CD4-positive, alpha-beta T cell (primary cell): ENCODE data around the gene SESN3. TPM values are rescaled to one million over a fixed set of nuclear protein-coding genes. Genes with fewer than 3 reads are reported as not detected.

ENCODE experiments used
- ATAC-seq: fragments of 200-7000 bp; cut with Tn5 transposase; one replicate; pipeline ENCODE4 v1.10.0; 2022; ENCODE audit warnings: mild to moderate bottlenecking; ENCODE audit not compliant: poor library complexity
- CTCF ChIA-PET: fragments of 350-600 bp; sonication (Branson Sonifier 250); formaldehyde crosslinking; loops from one replicate; lab custom pipeline; 2021; ENCODE audit warnings: antibody characterized with exemption, inconsistent platforms; lab: Charles Lee
- POLR2A ChIA-PET: fragments of 350-600 bp; sonication (Branson Sonifier 250); formaldehyde crosslinking; loops from one replicate; lab custom pipeline; 2021; ENCODE audit warnings: antibody characterized with exemption, inconsistent platforms; lab: Charles Lee
- DNase-seq, 14 experiments: peaks; one replicate each; pipeline ENCODE4 v3.0.0-alpha.2; 2013 to 2020; ENCODE audit warnings: mixed read lengths in 2 of 14
- H3K27ac ChIP-seq, 2 donors: one replicate each; pipeline versions ENCODE4 v1.5.1 to v1.7.0; 2013; ENCODE audit warnings: low read length in 2 of 2, low read depth in 1 of 2, mild to moderate bottlenecking in 1 of 2
- H3K27me3 ChIP-seq, 2 experiments: 1 replicate in 1 of 2; 2 replicates in 1 of 2; pipeline versions ENCODE4 v1.6.1 to v1.7.0; 2013; ENCODE audit warnings: low read length in 2 of 2, control low read depth in 1 of 2, mild to moderate bottlenecking in 1 of 2, moderate library complexity in 1 of 2; ENCODE audit not compliant: insufficient read depth in 2 of 2, control insufficient read depth in 1 of 2
- H3K36me3 ChIP-seq: one replicate; pipeline ENCODE4 v1.6.1; 2013; ENCODE audit warnings: low read length, control low read depth; ENCODE audit not compliant: insufficient read depth
- H3K4me1 ChIP-seq: one replicate; pipeline ENCODE4 v1.6.1; 2013; ENCODE audit warnings: low read length, control low read depth; ENCODE audit not compliant: insufficient read depth
- H3K4me3 ChIP-seq: one replicate; pipeline ENCODE4 v1.5.1; 2013; ENCODE audit warnings: mild to moderate bottlenecking, low read length, moderate library complexity
- H3K9me3 ChIP-seq, 2 experiments: 1 replicate in 1 of 2; 2 replicates in 1 of 2; pipeline versions ENCODE4 v1.6.1 to v1.7.0; 2013; ENCODE audit warnings: low read length in 2 of 2, mild to moderate bottlenecking in 2 of 2, control low read depth in 1 of 2, moderate library complexity in 1 of 2; ENCODE audit not compliant: control insufficient read depth in 1 of 2, insufficient read depth in 1 of 2
- H3K27ac Mint-ChIP-seq: one replicate; pipeline ENCODE4 v1.8.0; 2020; ENCODE audit warnings: mixed read lengths
- H3K27me3 Mint-ChIP-seq: one replicate; pipeline ENCODE4 v1.8.0; 2021; ENCODE audit warnings: mixed read lengths
- H3K36me3 Mint-ChIP-seq: one replicate; pipeline ENCODE4 v1.8.0; 2021; ENCODE audit warnings: low read depth, mixed read lengths
- H3K4me1 Mint-ChIP-seq: one replicate; pipeline ENCODE4 v1.8.0; 2021; ENCODE audit warnings: low read depth, mixed read lengths
- H3K4me3 Mint-ChIP-seq: one replicate; pipeline ENCODE4 v1.8.0; 2020; ENCODE audit warnings: mild to moderate bottlenecking, mixed read lengths
- H3K9me3 Mint-ChIP-seq: one replicate; pipeline ENCODE4 v1.8.0; 2020; ENCODE audit warnings: mixed read lengths
- intact Hi-C, 2 experiments: fragments of 100-400 bp; cut with DNase I in 1 of 2; cut with micrococcal nuclease in 1 of 2; formaldehyde crosslinking; loops; one replicate each; pipeline versions ENCODE4 v1.15.1 to v1.9.0; 2023 to 2025; cut with DNase I, micrococcal nuclease
- total RNA-seq, 174 experiments: library from RNA in 2 of 174; stranded (reverse) in 2 of 174; gene quantifications; one replicate each; pipeline ENCODE4 v1.2.3 and lab custom pipeline; 2021 to 2026
- TF ChIP-seq, protein P1 (sequence below): fragments of 200-600 bp; IDR thresholded peaks from one replicate; pipeline ENCODE4 v1.8.0; 2022; ENCODE audit warnings: antibody characterized with exemption, mild to moderate bottlenecking

SESN3 gene
- total RNA-seq, 2 experiments from 2014 or later: 63.9 to 69.1 TPM

DNA sequence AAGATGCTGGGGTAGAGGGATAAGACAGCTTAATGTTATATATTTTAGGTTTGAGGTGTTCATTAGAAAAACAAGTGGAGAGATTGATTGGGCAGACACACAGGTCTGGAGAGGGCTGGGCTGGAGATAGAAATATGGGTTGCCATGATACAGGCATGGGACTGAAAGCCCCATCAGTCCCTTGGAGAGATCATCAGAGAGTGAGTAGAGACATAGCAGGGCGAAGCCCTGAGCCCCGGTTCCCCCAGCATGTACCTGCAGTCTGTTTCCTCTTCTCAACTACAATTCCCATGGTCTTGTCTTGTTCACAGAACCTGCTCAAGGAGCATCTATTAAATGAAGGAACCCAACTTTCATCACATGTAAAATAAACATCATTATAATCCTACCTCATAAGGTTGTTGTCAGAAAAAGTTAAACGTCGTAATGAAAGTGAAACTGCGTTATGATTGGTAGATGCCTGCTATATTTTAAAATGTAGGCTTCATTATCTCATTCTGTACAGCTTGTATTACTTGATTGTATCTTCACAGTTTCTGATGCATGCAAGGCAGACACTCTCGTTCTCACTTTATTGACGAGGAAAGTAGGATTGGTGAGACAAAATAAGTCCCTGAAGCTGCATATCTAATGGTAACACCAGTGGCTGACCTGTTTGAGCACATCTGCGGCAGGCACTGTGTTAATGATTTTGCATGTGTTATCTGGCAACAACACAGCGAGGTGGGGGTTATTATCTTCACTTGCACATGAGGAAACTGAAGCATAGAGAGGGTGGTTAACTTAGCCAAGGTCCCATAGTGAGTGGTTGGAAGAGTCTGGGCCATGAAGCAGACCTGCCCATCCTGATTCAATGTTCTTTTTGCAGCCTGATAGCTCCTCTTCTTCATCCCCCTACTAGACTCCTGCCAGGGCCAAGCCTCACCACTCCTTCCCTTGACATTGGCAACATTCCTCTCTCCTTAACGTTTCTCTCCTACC lies 77.8 kb downstream of the SESN3 start:
- peaks cover 55% of the 10 kb centered on the region for H3K4me1 Mint-ChIP-seq
- no peak for ATAC-seq

DNA sequence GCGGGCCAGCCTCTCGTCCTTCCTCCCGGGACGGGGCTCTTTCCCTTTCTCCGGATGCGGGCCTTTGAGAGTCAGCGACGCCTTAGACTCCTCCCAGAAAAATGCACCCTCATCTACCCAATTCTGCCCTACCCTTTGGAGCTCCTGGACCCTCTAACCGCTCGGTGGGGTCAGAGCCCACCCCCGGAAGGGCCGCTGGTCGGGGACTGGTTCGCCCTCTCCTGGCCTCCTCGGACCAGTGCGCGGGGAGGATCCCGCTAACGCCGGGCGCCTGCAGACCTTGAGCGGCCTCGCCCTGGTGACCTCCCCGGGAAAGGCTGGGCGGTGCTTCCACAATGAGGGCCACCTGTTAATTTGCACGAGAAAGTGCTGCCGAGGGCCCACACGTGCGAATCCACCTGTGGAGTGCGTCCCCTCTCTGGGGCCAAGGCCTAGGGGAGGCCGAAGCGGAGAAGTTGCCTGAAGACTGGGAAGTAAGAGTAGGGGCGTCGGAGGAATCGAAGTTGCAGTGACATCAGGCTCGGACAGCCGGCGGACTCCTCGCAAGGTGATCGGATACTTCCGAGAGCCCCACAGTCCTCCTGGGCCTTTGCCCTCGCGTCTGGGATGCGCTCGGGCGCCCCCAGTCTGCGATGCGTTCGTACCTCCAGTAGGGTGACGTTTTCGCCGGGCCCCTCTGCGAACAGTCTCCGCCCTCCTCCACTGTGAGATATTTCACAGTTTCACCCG lies 79.9 kb downstream of the SESN3 start:
- Histone ChIP-seq H3K4me1 (peaks cover 49% of the 10 kb centered on the region), H3K36me3 (no peaks in the 10 kb centered on the region), H3K27ac (peak overlapping the region; percentile 69 to 72), H3K4me3 (peak overlapping the region; percentile 74), H3K9me3 (no peaks in the 10 kb centered on the region), H3K27me3 (no peaks in the 10 kb centered on the region)
- Mint-ChIP-seq H3K9me3 (no peaks in the 10 kb centered on the region), H3K4me3 (peak overlapping the region; percentile 92), H3K27me3 (peaks cover 4% of the 10 kb centered on the region), H3K27ac (peak overlapping the region; percentile 97), H3K36me3 (no peaks in the 10 kb centered on the region), H3K4me1 (peaks cover 37% of the 10 kb centered on the region)
- ATAC-seq: peak; percentile 92
- TF ChIP-seq, protein P1, sequence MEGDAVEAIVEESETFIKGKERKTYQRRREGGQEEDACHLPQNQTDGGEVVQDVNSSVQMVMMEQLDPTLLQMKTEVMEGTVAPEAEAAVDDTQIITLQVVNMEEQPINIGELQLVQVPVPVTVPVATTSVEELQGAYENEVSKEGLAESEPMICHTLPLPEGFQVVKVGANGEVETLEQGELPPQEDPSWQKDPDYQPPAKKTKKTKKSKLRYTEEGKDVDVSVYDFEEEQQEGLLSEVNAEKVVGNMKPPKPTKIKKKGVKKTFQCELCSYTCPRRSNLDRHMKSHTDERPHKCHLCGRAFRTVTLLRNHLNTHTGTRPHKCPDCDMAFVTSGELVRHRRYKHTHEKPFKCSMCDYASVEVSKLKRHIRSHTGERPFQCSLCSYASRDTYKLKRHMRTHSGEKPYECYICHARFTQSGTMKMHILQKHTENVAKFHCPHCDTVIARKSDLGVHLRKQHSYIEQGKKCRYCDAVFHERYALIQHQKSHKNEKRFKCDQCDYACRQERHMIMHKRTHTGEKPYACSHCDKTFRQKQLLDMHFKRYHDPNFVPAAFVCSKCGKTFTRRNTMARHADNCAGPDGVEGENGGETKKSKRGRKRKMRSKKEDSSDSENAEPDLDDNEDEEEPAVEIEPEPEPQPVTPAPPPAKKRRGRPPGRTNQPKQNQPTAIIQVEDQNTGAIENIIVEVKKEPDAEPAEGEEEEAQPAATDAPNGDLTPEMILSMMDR: peak; percentile 97
- ChIA-PET POLR2A (interaction anchor here (0.6 to 5.8 kb wide), 13 partner anchors 8 to 1192 kb away, joined by 3 to 91 read pairs (median 7); partner anchors contain the start of genes CEP57, ENDOD1, FAM76B and MAML2), CTCF (interaction anchor here (0.8 to 4.3 kb wide), 14 partner anchors 12 to 866 kb away, joined by 3 to 65 read pairs (median 5); partner anchors contain the start of genes SESN3 and SRSF8)
- intact Hi-C loops: loop anchor here (1.0 to 10.0 kb wide), 11 partner anchors 62 to 1276 kb away; partner anchors contain the start of genes CEP57 (in 1 of the 2), ENDOD1 (in 1 of the 2), JRKL (in 1 of the 2) and SESN3 (in 1 of the 2)
- peak; percentile 83 to 96 (median 88) for DNase-seq

More for the DNA sequence above, 77.8 kb downstream of the SESN3 start:
- Histone ChIP-seq H3K36me3 (no peaks in the 10 kb centered on the region), H3K4me3 (peak overlapping the region; percentile 58), H3K27me3 (no peaks in the 10 kb centered on the region), H3K4me1 (peaks cover 54% of the 10 kb centered on the region), H3K27ac (peak overlapping the region; percentile 41 to 81), H3K9me3 (no peaks in the 10 kb centered on the region)
- ChIA-PET CTCF (interaction anchor here (1.0 to 4.3 kb wide), 12 partner anchors 10 to 612 kb away, joined by 3 to 65 read pairs (median 6); partner anchors contain the start of gene SRSF8), POLR2A (interaction anchor here (0.6 to 5.8 kb wide), 14 partner anchors 63 to 637 kb away, joined by 3 to 91 read pairs (median 6); partner anchors contain the start of genes CEP57, ENDOD1, FAM76B and FUT4)
- peak in 6 of 14 experiments; percentile 27 to 60 (median 51) for DNase-seq
- peak overlapping the region; percentile 92 for H3K4me3 Mint-ChIP-seq
- TF ChIP-seq, protein P1: no peak
- H3K27ac Mint-ChIP-seq: peak overlapping the region; percentile 97
- no peaks in the 10 kb centered on the region for H3K9me3 Mint-ChIP-seq
- intact Hi-C loops: loop anchor here (5.0 to 10.0 kb wide), 5 partner anchors 99 to 1274 kb away; partner anchors contain the start of gene JRKL (in 1 of the 2)
- no peaks in the 10 kb centered on the region for H3K36me3 Mint-ChIP-seq
- no peaks in the 10 kb centered on the region for H3K27me3 Mint-ChIP-seq
